MM.1S (cell line): ENCODE data around the gene MAML1.

Experiments used
- DNase-seq: peaks from one replicate; pipeline ENCODE4 v3.0.0-alpha.2; 2015
- H2AFZ ChIP-seq: fragments of 300-600 bp; sonication (generic); 2 replicates; pipeline ENCODE4 v1.6.0; 2016; ENCODE audit warnings: antibody characterized with exemption, low read length
- H3F3A ChIP-seq: fragments of 300-600 bp; sonication (generic); 2 replicates; pipeline ENCODE4 v1.6.1; 2016; ENCODE audit warnings: mild to moderate bottlenecking, antibody characterized with exemption, low read length, moderate library complexity, mixed read lengths; ENCODE audit not compliant: insufficient read depth
- H3K27ac ChIP-seq: fragments of 300-600 bp; sonication (generic); 2 replicates; pipeline ENCODE4 v1.5.1; 2016; ENCODE audit warnings: mild to moderate bottlenecking, low read length
- H3K27me3 ChIP-seq: fragments of 300-600 bp; sonication (generic); replicated peaks from 2 replicates; pipeline ENCODE4 v1.6.0; 2016; ENCODE audit warnings: low read length; ENCODE audit not compliant: insufficient read depth
- H3K36me3 ChIP-seq: fragments of 300-600 bp; sonication (generic); replicated peaks from 2 replicates; pipeline ENCODE4 v1.6.1; 2016; ENCODE audit warnings: mild to moderate bottlenecking, low read length, mixed read lengths; ENCODE audit not compliant: insufficient read depth
- H3K4me1 ChIP-seq: fragments of 300-600 bp; sonication (generic); 2 replicates; pipeline ENCODE4 v1.6.1; 2016; ENCODE audit warnings: low read length, mixed read lengths
- H3K4me2 ChIP-seq: fragments of 300-600 bp; sonication (generic); 2 replicates; pipeline ENCODE4 v1.6.0; 2016; ENCODE audit warnings: low read depth, low read length
- H3K4me3 ChIP-seq: fragments of 300-600 bp; sonication (generic); 2 replicates; pipeline ENCODE4 v1.5.1; 2016; ENCODE audit warnings: low read length, mixed read lengths
- H3K79me2 ChIP-seq: fragments of 300-600 bp; sonication (generic); 2 replicates; pipeline ENCODE4 v1.6.1; 2016; ENCODE audit warnings: mixed run types, low read length, mixed read lengths
- H3K9ac ChIP-seq: fragments of 300-600 bp; sonication (generic); 2 replicates; pipeline ENCODE4 v1.6.1; 2016; ENCODE audit warnings: low read length, mixed read lengths
- H3K9me2 ChIP-seq: fragments of 300-600 bp; sonication (generic); replicated peaks from 2 replicates; pipeline ENCODE4 v1.6.1; 2016; ENCODE audit warnings: mild to moderate bottlenecking, low read length, mixed read lengths; ENCODE audit not compliant: insufficient read depth
- H3K9me3 ChIP-seq: fragments of 300-600 bp; sonication (generic); replicated peaks from 2 replicates; pipeline ENCODE4 v1.6.1; 2016; ENCODE audit warnings: mild to moderate bottlenecking, low read length, mixed read lengths; ENCODE audit not compliant: insufficient read depth
- H4K20me1 ChIP-seq: fragments of 300-600 bp; sonication (generic); 2 replicates; pipeline ENCODE4 v1.6.1; 2016; ENCODE audit warnings: mild to moderate bottlenecking, low read length, moderate library complexity, mixed read lengths; ENCODE audit not compliant: insufficient read depth
- CTCF ChIP-seq: fragments of 300-600 bp; sonication (generic); IDR thresholded peaks from 2 replicates; pipeline ENCODE4 v1.5.1; 2016; ENCODE audit warnings: antibody characterized with exemption, low read length, mixed read lengths
- EZH2 ChIP-seq: fragments of 300-600 bp; sonication (generic); optimal IDR thresholded peaks from 2 replicates; pipeline ENCODE3; 2017; ENCODE audit warnings: low read depth, mild to moderate bottlenecking, antibody characterized with exemption, low read length, mixed read lengths
- EZH2phosphoT487 ChIP-seq: fragments of 300-600 bp; sonication (generic); IDR thresholded peaks from 2 replicates; pipeline ENCODE4 v1.6.1; 2018; ENCODE audit warnings: antibody characterized with exemption, low read length

Gene MAML1

GRCh38 chr5:179732918-179733771, 523 bp downstream of the MAML1 start:
- Histone ChIP-seq H3K4me1 (peaks cover 31% of the 10 kb centered on the region), H4K20me1 (no peaks in the 10 kb centered on the region), H2AFZ (peak overlapping the region; percentile 46; the same call in 1 of the 2 replicates), H3K27ac (peak overlapping the region; percentile 62; the same call in 1 of the 2 replicates), H3K9ac (peak overlapping the region; percentile 82), H3K79me2 (peaks cover 55% of the 10 kb centered on the region), H3K27me3 (no peaks in the 10 kb centered on the region), H3K4me3 (peak overlapping the region; percentile 98), H3F3A (peaks cover 35% of the 10 kb centered on the region), H3K4me2 (peak overlapping the region; percentile 74), H3K9me2 (no peaks in the 10 kb centered on the region), H3K36me3 (peaks cover 11% of the 10 kb centered on the region; the same call in 1 of the 2 replicates), H3K9me3 (no peaks in the 10 kb centered on the region)
- TF ChIP-seq EZH2 (no peak), CTCF (no peak), EZH2phosphoT487 (no peak)
- DNase-seq, result peak; percentile 26

GRCh38 chr5:179733772-179734126, 1.1 kb downstream of the MAML1 start:
- H3K4me3 ChIP-seq, result peak overlapping the region; percentile 98
- H3K9me3 ChIP-seq, result no peaks in the 10 kb centered on the region
- H3K79me2 ChIP-seq, result peaks cover 58% of the 10 kb centered on the region
- peak overlapping the region; percentile 27; the same call in 1 of the 2 replicates for H3K27ac ChIP-seq
- no peaks in the 10 kb centered on the region for H4K20me1 ChIP-seq
- no peaks in the 10 kb centered on the region for H3K9me2 ChIP-seq
- H3K27me3 ChIP-seq, result no peaks in the 10 kb centered on the region
- H3K4me2 ChIP-seq, result peak overlapping the region; percentile 74
- H3K4me1 ChIP-seq, result peaks cover 31% of the 10 kb centered on the region
- H3K9ac ChIP-seq, result peak overlapping the region; percentile 82
- H2AFZ ChIP-seq, result peak overlapping the region; percentile 46; the same call in 1 of the 2 replicates
- no peak for DNase-seq
- no peak for TF ChIP-seq EZH2phosphoT487
- H3K36me3 ChIP-seq, result peaks cover 5% of the 10 kb centered on the region; the same call in 1 of the 2 replicates
- H3F3A ChIP-seq, result peaks cover 30% of the 10 kb centered on the region

GRCh38 chr5:179734536-179735164, 2.0 kb downstream of the MAML1 start:
- Histone ChIP-seq H3K79me2 (peaks cover 65% of the 10 kb centered on the region), H3K36me3 (0 out of 2 replicates have a peak, but pooled peaks cover 4% of the 10 kb centered on the region), H3K4me2 (peak overlapping the region; percentile 74), H3K9me3 (no peaks in the 10 kb centered on the region), H3K9me2 (no peaks in the 10 kb centered on the region), H3K27me3 (no peaks in the 10 kb centered on the region), H3F3A (peaks cover 27% of the 10 kb centered on the region), H4K20me1 (no peaks in the 10 kb centered on the region), H2AFZ (no peak overlapping the region), H3K9ac (peak overlapping the region; percentile 82; the same call in 1 of the 2 replicates), H3K27ac (no peak overlapping the region), H3K4me3 (peak overlapping the region; percentile 98), H3K4me1 (peaks cover 29% of the 10 kb centered on the region)
- TF ChIP-seq EZH2 (no peak), CTCF (no peak), EZH2phosphoT487 (no peak)
- no peak for DNase-seq
